ENCODE measurements around the gene HYLS1.

Gene HYLS1

GRCh38 chr11:125945011-125945796 lies 57.7 kb downstream of the HYLS1 start:
- no peaks in the 10 kb centered on the region for H3K27me3 ChIP-seq (ENCODE audit: low read depth, low read length)
- no peaks in the 10 kb centered on the region for H3K9me3 ChIP-seq (ENCODE audit: control insufficient read depth in 1 of 2, low read length in 2 of 2)
- H3K36me3 ChIP-seq (ENCODE audit: control insufficient read depth in 1 of 2, insufficient read depth in 2 of 2, low read length in 2 of 2), result no peaks in the 10 kb centered on the region
- peaks cover 0 to 16% of the 10 kb centered on the region in 2 donors for H3K4me1 ChIP-seq (ENCODE audit: control insufficient read depth in 1 of 2, insufficient read depth in 2 of 2, low read length in 2 of 2)
- H3K27ac ChIP-seq (ENCODE audit: low read length), result no peak overlapping the region
- H3K4me3 ChIP-seq (ENCODE audit: low read depth in 1 of 2, low read length in 2 of 2), result no peak overlapping the region

GRCh38 chr11:125945797-125946520 lies 58.5 kb downstream of the HYLS1 start, which contains the start of gene VSIG10L2:
TSS of gene VSIG10L2 (plus strand) at chr11:125946044. CDS start at chr11:125946056, 12 bp downstream.
- Histone ChIP-seq H3K9me3 (ENCODE audit: control insufficient read depth in 1 of 2, low read length in 2 of 2) (no peaks in the 10 kb centered on the region), H3K27ac (ENCODE audit: low read length) (no peak within 1 kb of the TSS), H3K36me3 (ENCODE audit: control insufficient read depth in 1 of 2, insufficient read depth in 2 of 2, low read length in 2 of 2) (no peaks in the 10 kb centered on the region), H3K4me3 (ENCODE audit: low read depth in 1 of 2, low read length in 2 of 2) (no peak within 1 kb of the TSS), H3K27me3 (ENCODE audit: low read depth, low read length) (no peaks in the 10 kb centered on the region), H3K4me1 (ENCODE audit: control insufficient read depth in 1 of 2, insufficient read depth in 2 of 2, low read length in 2 of 2) (peaks cover 0 to 20% of the 10 kb centered on the region in 2 donors)

DNA sequence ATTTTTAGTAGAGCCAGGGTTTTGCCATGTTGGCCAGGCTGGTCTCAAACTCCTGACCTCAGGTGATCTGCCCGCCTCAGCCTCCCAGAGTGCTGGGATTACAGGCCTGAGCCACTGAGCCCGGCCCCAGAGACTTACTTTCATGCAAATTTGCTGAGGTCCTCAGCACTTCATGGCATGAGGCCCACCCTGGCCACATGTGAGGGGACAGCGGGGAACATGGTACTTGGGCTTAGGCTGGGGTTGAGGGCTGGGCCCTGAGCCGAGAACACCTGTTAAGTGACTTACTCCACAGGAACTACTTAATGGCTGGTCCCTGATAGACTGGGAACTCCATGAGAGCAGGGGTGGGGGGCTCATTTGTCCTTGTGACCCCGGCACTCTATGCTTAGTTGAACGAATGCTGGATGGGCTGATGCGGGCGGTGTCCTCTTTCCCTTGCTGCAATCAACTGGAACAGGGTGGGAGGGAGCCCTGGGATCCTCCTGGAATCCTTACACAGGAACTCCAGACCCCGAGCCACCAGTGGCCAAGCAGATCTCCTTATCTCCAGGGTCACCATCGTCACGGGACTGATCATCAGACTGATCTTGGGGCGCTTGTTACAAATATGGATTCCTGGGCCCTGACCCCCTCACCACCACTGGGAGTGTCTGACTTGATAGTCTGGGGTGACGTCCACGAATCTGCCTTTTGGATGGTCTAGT lies 59.4 kb downstream of the HYLS1 start:
- no peak overlapping the region for H3K4me3 ChIP-seq (ENCODE audit: low read depth in 1 of 2, low read length in 2 of 2)
- H3K36me3 ChIP-seq (ENCODE audit: control insufficient read depth in 1 of 2, insufficient read depth in 2 of 2, low read length in 2 of 2), result no peaks in the 10 kb centered on the region
- H3K27ac ChIP-seq (ENCODE audit: low read length), result no peak overlapping the region
- no peaks in the 10 kb centered on the region for H3K9me3 ChIP-seq (ENCODE audit: control insufficient read depth in 1 of 2, low read length in 2 of 2)
- no peaks in the 10 kb centered on the region for H3K27me3 ChIP-seq (ENCODE audit: low read depth, low read length)
- peaks cover 0 to 25% of the 10 kb centered on the region in 2 donors for H3K4me1 ChIP-seq (ENCODE audit: control insufficient read depth in 1 of 2, insufficient read depth in 2 of 2, low read length in 2 of 2)

DNA sequence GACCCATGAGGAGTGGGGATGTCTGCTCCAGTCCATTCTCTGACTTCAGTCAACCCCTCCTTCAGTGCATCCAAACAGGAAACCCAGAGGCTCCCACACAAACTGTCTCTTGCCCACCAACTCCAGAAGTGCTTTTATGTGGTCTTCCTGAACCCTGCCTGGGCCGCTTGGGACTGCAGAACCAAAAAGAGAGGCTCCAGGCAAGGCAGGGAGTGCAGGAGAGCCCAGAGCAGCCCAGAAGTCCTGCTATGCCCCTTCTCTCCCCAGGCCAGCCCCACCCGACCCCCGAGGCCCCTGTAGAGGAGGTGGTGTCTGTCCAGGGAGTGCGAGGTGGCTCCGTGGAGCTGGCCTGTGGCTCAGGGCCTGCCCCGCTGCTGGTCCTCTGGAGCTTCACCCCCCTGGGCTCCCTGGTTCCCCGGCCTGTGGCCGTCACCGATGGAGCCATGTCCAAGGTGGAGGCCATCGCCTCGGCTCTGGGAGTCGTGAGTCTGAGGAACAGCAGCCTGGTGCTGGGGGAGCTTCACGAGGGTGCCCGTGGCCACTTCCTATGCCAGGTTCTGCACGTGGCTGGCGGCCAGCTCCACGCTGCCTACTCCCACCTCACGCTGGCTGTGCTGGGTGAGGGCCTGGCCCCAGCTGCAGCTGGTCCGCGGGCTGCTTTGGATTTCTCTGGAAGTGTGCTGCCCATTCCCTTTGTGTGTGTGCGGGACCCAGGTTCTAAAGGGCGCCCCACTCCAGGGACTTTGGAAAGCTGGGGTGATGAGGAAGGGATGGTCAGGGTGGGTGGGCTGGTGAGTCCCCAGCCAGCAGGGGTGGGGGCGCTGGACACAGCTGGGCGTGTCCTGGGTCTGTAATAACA lies 60.2 kb downstream of the HYLS1 start:
- Histone ChIP-seq H3K4me3 (ENCODE audit: low read depth in 1 of 2, low read length in 2 of 2) (no peak overlapping the region), H3K4me1 (ENCODE audit: control insufficient read depth in 1 of 2, insufficient read depth in 2 of 2, low read length in 2 of 2) (peaks cover 0 to 27% of the 10 kb centered on the region in 2 donors), H3K9me3 (ENCODE audit: control insufficient read depth in 1 of 2, low read length in 2 of 2) (no peaks in the 10 kb centered on the region), H3K27me3 (ENCODE audit: low read depth, low read length) (no peaks in the 10 kb centered on the region), H3K36me3 (ENCODE audit: control insufficient read depth in 1 of 2, insufficient read depth in 2 of 2, low read length in 2 of 2) (no peaks in the 10 kb centered on the region), H3K27ac (ENCODE audit: low read length) (no peak overlapping the region)

DNA sequence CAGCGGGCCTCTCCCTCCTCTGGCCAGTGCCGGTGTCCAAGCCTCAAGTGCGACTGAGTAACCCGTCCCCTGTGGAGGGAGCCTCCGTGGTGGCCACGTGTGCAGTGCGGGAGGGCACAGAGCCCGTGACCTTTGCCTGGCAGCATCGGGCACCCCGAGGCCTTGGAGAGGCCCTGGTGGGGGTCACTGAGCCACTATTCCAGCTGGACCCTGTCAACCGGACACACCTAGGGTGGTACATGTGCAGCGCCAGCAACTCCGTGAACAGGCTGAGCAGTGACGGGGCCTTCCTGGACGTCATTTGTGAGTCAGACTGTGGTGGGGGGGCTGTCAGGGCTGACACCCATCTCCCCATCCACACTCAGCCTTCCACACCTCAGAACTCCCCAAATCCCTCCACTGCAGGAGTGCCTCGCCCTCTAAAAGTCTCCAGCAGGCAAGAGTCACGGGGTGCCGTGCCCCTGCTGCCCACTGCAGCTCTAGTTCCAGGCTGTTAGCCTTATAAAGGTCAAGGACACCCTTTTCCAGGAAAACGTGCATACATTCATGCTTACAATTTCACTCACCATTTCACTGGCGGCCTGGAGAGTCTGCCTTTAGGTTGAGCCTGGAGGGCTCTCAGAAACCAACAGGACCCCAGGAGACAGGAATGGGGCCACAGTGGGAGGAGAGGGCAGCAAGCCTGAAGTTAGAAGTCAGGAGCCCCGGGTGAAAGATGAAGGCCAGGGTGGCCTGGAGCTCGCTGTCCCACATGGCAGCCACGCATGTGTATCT lies 61.0 kb downstream of the HYLS1 start:
- H3K27me3 ChIP-seq (ENCODE audit: low read depth, low read length), result no peaks in the 10 kb centered on the region
- H3K9me3 ChIP-seq (ENCODE audit: control insufficient read depth in 1 of 2, low read length in 2 of 2), result no peaks in the 10 kb centered on the region
- H3K4me1 ChIP-seq (ENCODE audit: control insufficient read depth in 1 of 2, insufficient read depth in 2 of 2, low read length in 2 of 2), result peaks cover 3 to 30% of the 10 kb centered on the region in 2 donors
- H3K27ac ChIP-seq (ENCODE audit: low read length), result no peak overlapping the region
- no peak overlapping the region for H3K4me3 ChIP-seq (ENCODE audit: low read depth in 1 of 2, low read length in 2 of 2)
- no peaks in the 10 kb centered on the region for H3K36me3 ChIP-seq (ENCODE audit: control insufficient read depth in 1 of 2, insufficient read depth in 2 of 2, low read length in 2 of 2)

- no peaks in the 10 kb centered on the region for H3K36me3 ChIP-seq (ENCODE audit: control insufficient read depth in 1 of 2, insufficient read depth in 2 of 2, low read length in 2 of 2)
- H3K4me1 ChIP-seq (ENCODE audit: control insufficient read depth in 1 of 2, insufficient read depth in 2 of 2, low read length in 2 of 2), result peaks cover 3 to 33% of the 10 kb centered on the region in 2 donors
- no peak overlapping the region for H3K4me3 ChIP-seq (ENCODE audit: low read depth in 1 of 2, low read length in 2 of 2)
- no peaks in the 10 kb centered on the region for H3K27me3 ChIP-seq (ENCODE audit: low read depth, low read length)
- H3K27ac ChIP-seq (ENCODE audit: low read length), result no peak overlapping the region
- H3K9me3 ChIP-seq (ENCODE audit: control insufficient read depth in 1 of 2, low read length in 2 of 2), result no peaks in the 10 kb centered on the region
Measured at GRCh38 chr11:125949271-125950177, 62.1 kb downstream of the HYLS1 start.

DNA sequence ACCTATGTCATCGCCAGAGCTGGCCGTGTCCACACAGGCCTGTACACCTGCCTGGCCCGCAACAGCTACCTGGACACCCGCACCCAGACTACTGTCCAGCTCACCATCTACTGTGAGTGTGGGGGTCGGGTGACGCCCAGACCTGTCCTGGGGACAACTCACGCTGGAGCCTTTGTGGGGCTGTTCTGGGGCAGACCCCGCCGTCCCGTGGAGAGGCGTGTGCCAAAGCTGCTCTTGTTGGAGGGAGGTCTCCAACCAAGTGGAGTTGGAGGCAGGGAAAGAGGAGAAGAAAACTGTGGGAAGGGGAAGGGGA lies 62.7 kb downstream of the HYLS1 start:
- H3K4me1 ChIP-seq (ENCODE audit: control insufficient read depth in 1 of 2, insufficient read depth in 2 of 2, low read length in 2 of 2), result peaks cover 3 to 33% of the 10 kb centered on the region in 2 donors
- no peak overlapping the region for H3K27ac ChIP-seq (ENCODE audit: low read length)
- H3K4me3 ChIP-seq (ENCODE audit: low read depth in 1 of 2, low read length in 2 of 2), result no peak overlapping the region
- H3K27me3 ChIP-seq (ENCODE audit: low read depth, low read length), result no peaks in the 10 kb centered on the region
- no peaks in the 10 kb centered on the region for H3K9me3 ChIP-seq (ENCODE audit: control insufficient read depth in 1 of 2, low read length in 2 of 2)
- H3K36me3 ChIP-seq (ENCODE audit: control insufficient read depth in 1 of 2, insufficient read depth in 2 of 2, low read length in 2 of 2), result peaks cover 0 to 5% of the 10 kb centered on the region in 2 donors

Measured in muscle layer of duodenum (tissue), 2 donors.